Epidermal melanocyte (primary cell): ENCODE results near the gene GABPB1.

Experiments
- DNase-seq: peaks from one replicate; pipeline ENCODE4 v3.0.0; 2011; ENCODE audit warnings: low spot score; ENCODE audit not compliant: insufficient read length

Gene GABPB1

DNA sequence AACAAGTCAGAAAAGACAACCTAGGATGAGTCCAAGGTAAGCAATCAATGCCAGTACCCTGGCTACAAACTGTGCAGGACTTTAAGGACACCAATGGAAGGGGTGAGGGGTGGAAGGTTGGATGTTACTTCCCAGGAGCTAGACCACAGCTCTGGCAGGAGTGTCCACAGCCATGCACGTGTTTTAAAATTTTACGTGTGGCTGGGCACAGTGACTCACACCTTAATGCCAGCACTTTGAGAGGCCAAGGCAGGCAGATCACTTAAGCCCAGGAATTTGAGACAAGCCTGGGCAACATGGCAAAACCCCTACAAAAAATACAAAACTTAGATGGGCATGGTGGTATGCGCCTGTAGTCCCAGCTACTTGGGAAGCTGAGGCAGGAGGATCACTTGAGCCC is 74.7 kb downstream of the GABPB1 start:
- no peak for DNase-seq

DNA sequence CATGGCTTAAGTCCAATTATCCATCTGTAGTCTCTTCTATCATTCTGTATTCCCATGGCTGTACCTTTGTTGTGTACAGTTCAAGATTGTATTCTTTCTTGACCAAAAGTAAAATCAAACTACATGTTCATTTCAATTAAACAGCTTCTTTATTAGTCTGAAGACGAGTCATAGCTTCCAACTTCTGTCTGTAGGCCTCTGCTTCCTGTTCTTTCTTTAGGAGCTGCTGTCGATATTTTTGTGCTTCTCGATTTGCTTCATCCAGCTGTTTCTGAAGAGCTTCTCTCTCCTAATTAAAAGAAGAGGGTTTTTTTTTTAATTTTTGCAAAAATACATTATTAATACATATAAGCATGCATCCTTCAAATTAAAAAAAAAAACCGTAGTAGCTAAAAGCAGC is 76.5 kb downstream of the GABPB1 start:
- DNase-seq = no peak

DNA sequence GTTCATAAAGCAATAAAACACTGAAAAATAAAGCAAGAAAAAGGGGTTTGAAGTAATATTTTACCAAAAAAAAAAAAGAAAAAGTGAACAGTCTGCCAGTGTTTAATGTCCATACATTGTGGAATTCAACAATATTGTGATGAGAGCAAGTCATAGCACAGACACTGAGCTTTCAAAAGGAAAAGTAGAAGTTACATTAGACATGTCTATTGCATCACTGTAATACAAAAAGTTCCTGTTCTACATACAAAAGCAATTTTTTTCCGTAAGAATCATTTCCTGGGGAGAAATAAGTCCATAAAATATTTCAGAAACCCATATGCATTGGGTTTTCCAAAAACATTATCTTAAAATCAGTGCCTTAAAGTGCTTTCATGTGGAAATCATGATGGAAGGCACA is 77.6 kb downstream of the GABPB1 start:
- DNase-seq = no peak

DNA sequence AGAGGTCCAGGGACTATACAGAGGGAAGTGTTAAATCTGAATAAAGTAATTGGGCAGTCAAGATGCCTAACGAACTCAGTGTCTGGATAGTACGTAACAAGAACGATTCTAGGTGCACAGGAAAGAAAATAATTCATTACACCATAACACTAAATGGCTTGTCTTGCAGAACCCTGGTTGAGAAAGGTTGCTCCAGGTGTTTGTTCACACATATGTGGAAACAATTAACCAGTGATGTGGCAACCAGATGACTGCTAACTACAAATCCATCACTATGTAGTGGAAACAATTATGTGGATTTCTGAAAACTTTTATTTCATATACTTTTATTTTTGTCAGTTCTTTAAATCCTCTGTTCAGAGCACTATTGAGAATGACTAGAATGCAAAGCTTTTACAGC is 79.1 kb downstream of the GABPB1 start:
- DNase-seq = no peak

DNA sequence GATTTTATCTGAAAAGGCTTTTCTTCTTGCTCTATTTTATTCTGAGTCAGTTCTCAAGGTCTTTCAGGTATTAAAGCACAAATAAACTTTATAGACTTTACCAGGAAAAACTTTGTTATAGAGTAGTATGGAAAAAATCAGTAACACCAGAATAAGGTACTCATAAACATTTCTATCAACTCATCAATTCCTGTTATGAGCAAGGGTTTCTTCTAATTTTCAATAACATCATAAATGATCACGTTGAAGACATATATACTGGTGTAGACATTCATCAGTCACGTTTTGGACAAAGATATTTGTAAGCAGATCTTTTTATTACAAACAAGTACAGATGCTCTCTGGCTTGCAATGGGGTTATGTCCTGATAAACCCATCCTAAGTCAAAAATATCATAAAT is 79.9 kb downstream of the GABPB1 start:
- no peak for DNase-seq

DNA sequence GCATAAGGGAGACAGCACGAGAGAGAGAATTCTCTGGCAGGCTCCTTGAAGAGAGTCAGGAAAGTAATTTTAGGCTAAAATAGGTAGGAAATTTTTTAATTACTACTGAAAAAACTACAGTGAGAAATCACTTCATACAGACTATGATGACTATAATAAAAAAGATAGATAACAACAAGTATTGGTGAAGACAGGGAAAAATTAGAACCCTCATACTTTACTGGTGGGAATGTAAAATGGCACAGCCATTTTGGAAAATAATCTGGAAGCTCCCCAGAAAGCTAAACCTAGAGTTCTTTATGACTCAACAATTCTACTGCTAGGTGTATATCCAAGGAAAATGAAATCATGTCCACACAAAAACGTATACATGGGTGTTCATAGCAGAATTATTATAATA is 87.4 kb downstream of the GABPB1 start:
- no peak for DNase-seq

DNA sequence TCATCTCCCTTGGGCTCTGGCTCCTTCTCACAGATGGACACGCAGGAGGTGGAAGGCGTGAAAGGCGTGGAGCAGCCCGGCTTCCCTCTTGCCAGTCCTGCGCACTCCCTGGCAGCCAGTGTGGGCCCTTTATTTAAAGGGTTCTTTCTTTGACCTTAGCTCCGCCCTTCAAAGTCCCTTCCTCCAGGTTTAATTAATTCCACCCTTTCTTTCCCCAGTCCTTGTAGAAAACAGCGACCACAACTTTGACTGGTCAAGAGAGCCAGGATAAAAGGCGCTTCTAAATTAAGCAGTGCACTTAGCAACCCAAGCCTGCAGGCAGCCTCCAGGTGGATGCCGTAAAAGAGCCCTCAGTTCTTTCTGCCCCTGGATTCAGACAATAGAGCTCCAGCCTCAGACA is 89.4 kb downstream of the GABPB1 start, which contains the start of gene HDC:
HDC (minus strand) TSS at position 107 of the 400 bp plus-strand sequence; CDS start at position 4, 103 bp downstream.
- no peak for DNase-seq

DNA sequence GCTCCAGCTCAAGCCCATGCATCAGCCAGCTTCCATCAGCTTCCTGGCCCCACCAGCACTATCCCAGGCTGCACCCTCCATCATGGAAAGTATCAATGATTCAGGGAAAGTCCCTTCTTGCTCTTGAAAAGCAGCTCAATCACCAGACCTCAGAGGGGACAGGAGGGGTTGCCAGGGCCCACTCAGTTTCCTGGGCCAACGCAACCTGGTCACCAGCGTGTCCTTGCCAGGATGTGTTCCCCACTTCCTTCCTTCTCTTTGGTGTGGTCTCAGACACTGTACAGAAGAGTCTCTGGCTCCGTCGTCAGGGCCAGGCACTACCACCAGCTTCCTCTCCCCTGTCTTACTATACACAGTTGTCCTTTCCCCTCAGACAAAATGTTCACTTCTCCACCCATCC is 92.5 kb downstream of the GABPB1 start:
- no peak for DNase-seq

DNA sequence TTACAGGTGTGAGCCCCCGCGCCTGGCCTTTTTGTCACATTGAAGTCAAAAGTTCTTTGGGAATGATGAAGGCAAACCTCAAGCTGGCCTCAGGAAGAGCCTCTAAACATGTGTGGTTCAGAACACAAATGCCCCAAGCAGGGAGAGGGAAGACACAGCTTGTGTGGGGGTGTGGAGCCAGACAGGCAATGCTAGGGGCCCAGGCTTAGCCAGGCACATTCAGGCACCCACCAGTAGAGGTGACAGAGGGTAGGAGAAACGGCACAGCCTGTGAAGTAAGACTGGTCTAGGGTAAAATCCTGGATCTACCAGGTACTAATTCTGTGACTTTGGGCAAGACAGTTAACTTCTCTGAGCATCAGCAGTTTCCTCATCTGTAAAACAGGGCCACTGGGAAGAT is 93.0 kb downstream of the GABPB1 start:
- no peak for DNase-seq

DNA sequence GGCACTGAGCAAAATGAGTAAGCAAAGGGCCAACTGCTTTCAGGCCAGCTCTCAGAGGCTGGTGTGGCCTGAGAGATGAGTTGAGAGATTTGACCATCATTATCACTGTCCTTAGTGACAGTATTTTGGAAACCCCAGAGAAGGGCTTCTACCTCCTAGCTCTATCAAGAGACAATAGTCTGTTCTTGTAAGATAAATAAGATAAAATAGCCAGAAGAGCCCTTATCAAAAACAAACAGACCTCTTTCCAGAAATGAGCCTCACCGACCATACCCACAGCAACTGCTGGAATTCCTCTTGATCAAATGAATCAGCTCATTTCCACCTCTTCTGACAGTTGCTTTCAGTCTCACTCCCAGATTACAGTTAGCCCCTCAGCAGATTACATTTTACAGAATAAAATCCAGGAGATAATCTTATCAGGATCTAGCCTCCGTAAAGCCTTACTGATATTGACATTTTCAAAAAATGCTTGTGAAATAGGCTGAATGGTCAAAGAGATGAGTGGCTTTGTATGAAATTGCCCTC is 94.0 kb downstream of the GABPB1 start:
- no peak for DNase-seq

DNA sequence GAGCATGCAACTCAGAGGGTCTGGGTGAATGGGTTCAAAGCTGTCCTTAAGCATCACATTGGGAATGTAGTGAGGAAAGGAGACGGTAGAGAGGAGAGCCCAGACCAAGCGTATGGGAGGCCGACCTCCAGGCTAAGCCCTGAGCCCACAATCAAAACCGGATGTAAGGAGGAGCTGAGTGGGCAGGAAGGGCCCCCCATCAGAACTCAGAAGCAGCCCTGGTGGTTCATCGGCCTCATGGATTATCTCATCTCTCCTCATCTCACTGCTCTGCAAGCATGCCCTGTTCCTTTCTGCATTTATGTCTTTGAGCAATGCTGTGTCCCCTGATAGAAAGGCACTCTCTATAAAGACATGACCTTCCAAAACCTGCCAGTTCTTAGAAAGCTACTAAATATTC is 95.7 kb downstream of the GABPB1 start:
- DNase-seq = no peak

DNA sequence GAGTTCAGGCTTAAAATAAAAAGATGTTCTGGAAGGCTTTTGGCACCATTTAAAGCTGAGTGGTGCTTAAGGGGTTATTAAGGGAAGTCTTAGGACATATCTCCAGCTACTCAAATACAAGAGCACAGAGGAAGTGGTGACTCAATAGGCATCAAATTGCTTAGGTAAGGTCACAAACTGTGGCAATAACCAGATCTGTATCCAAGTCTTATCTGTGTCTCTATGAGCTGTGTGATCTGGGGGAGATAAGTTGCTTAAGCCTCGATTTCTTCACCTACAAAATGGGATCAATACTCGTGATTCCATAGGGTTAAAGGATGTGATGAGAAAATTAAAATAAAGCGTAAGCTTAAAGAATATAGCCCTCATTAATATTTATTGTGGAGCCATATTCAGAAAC is 97.1 kb downstream of the GABPB1 start:
- no peak for DNase-seq

DNA sequence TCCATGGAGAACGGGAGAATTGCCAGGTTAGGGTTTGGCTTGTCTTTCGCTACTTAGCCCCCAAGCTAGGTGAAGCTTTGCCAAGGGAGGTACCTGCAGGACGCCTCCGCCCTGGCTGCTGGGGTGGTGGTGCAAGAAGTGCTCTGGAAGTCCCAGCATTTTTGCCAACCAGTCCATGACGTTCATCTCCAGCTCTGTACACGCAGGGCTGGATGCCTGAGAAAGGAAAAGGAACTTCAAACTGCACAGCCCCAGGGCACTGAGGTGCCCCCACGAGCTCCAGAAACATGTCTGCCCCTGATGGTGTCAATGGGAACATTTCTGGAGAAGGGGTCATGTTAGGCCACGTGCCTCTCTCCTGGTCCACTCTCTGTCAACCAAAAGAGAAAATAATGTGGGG is 97.7 kb downstream of the GABPB1 start:
- DNase-seq = no peak

DNA sequence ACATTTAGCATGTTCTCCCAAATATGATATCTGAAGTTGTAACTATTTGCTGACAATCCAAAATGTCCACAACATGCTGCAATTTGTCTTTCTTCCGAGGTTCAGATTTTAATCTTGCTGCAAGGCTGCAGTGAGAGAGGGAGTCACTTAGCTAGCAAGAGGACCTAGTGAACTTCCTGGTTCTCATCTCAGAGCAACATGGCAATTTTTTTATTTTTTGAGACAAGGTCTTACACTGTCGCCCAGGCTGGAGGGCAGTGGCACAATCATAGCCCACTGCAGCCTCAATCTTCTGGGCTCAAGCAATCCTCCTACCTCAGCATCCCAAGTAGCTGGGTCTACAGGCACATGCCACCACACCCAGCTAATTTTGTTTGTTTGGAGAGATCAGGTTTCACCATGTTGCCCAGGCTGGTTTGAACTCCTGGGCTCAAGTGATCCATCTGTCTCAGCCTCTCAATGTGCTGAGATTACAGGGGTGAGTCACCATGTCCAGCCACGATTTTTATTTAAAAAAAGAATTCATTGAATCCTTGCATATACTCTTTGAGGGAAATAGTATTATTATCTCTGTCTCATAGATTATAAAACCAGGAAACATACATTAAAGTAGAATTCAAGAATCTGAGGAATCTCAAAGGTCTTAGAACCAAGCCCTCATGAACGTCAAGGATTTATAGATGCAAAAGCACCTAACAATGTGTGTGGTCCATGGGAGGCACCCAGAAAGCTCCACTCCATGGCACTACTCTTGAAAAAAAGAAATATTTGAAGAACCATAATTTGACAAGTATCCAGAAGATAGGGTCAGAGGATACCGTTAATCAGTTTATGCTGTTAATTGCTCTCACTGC is 98.6 kb downstream of the GABPB1 start:
- no peak for DNase-seq

DNA sequence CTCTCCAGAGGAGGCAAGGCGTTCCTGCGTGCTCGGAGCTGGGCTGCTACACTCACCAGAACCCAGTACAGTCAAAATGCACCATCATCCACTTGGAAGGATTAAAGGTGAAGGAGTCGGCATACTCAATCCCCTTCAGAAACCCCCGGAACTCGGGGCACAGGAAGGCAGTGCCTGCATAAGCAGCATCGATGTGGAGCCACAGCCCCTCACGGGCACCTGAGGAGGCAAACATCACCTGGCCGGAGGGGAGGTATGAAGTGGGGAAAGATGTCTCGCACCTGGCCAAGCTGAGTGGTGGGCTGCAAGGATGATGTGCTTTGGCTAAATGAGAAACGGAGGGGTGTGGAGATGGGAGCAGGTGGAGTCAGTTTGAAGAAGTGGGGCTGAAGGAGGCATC is 102.4 kb downstream of the GABPB1 start:
- no peak for DNase-seq

DNA sequence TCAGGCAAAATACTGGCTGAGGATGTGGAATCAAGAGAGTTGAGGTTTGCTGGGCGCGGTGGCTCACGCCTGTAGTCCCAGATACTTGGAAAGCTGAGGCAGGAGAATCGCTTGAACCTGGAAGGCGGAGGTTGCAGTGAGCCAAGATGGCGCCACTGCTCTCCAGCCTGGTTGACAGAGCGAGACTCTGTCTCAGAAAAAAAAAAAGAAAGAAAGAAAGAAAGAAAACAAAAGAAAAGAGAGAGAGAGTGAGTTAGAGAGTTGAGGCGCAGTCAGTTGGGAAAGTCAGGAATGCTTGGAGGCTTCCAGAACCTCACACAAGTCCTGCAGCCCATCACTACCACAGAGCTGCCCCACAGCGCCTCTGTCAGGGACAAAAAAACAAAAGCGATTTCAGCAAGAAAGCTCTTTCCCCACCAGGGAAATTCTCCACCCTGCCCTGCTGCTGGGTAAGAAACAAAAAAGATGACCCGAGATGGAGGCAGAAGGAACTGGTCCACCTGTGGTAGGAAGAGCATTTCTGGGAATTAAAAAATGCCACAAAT is 103.3 kb downstream of the GABPB1 start:
- DNase-seq = no peak

DNA sequence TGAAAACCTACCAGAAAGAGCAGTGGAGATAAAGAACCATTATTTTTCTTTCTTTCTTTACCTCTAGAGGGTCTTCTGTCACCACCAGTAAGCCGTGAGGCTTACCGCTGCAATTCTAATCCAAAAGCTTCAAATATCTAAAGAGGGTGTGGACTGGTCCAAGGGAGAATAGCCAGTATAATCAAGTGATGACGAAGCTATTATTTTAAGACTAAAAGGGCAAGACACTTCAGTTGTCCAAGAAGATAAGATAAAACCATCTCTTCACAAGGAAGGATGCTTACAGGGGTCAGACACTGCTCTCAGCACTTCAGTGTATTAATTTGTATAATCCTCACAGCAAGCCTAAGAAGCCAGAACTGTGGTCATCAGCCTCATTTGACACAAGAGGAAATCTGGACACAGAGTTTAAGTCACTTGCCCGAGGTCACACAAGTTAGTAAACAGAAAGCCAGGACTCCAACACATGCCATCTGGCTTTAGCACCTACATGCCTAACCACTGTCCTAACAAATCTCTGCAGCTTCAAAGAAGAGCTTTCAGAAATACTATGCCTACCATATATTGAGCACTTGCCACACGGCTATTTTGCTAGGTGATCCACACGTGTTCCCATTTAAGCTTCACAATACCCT is 104.1 kb downstream of the GABPB1 start:
- DNase-seq = no peak

DNA sequence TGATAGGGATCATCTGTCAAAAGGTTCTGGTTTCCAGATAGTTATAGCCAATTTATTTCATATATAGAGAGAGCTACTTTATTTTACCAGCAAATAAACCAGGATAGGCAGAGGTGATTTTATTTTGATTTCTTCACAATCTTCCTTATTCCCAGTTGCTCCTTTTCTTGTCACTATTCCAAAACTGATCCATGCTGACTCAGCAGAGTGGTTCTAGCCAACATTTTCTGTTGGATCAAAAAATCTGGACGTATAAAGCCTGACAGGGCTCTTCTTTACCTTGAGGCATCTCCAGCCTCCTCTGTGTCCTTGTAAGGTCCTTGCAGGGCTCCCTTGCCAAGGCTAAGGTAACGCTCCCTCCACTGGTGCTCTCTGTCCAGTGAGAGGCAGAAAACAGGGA is 105.3 kb downstream of the GABPB1 start:
- DNase-seq = no peak

DNA sequence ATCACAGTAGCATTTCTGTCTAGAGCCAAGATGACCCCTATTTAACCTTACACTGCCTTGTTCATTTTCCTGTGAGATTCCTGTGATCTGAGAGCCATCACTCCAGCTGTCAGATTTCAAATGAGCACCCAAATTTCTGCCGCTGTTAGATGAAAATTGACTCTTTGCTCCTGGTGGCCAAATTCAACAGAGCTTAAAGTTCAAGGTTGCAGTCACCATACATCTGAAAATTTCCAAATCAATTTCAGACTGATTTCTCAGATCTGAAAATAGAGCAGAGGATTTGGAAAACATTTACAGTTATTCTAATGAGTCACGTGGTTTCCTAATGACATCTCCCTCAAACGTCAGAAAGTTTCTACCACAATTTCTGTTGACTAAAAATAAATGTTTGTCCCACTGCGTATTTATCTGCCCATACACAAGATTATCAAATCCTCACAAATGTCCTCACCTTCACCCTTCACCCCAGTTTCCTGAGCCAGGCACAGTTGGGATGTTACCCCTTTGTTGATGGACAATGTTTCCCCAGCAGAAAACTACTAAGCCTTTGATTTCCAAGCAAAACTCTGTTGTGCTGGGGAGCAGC is 105.9 kb downstream of the GABPB1 start:
- no peak for DNase-seq

DNA sequence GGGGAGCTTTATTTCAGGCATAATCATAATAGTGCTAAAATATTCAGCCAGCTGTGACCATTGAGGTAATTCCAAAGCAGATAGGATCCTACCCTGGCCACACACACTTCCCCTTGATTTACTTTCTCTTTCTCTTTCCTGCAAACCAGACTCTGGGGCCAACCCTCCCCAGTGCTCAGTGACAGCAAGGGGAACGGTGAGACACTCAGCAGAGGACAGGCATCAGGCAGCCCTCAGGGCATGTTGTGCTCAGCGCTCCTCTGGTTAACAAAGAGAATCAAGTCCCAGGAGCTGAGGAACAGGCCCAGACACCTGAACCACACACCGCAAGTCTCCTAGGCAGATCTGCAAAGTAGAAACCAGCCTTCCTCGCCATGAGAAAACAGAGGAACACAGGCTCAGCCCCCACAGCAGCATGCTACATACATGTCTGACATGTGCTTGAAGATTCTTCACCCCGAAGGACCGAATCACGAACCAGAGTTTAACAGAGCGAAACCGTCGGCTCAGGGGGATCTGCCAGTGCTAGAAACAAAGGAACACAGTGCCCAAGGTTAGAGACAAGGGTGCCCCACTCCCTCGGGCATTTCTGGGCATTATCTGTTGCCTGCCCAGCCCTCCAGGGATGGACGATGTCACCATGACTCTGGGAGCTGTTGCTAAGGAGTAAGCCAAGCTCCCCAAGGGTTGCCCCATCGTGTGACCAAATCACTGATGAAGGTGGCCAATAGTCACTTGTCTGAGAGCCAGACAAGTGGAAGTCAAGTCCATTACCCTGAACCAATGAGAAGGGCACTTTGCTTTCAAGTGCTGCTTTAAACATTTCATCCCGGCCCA is 107.0 kb downstream of the GABPB1 start:
- DNase-seq = no peak

DNA sequence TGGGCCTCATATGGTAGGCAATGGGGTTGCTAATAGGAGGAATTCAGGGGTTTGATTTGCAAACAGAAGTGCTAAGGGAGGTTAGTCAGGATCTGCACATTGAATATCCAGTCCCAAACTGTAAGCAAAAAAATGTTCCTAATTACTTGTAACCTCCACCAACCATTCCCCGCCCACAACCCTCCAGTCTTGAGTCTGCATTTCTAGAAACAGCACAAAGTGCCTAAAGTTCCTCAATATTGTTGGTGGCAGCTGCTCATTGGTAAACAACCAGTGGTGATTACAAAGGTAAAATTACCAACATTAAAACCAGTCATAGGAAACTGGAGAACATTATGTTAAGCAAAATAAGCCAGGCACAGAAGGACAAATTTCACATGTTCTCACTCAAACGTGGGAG is 108.4 kb downstream of the GABPB1 start:
- no peak for DNase-seq
